Mesenteric fat pad (tissue), 1 donor: ENCODE results near the gene LARGE1. TPM values are rescaled to one million over a fixed set of nuclear protein-coding genes. Genes with fewer than 3 reads are reported as not detected.

Experiments
- DNase-seq: peaks from one replicate; pipeline ENCODE4 v3.0.0-alpha.2; 2020; ENCODE audit warnings: low spot score
- total RNA-seq: library from RNA; stranded (reverse); fragmentation: NEBNext Ultra II Directional; extraction: Animal tissue kit (Norgen Biotek cat#: 25700); gene quantifications from one replicate; pipeline ENCODE4 v1.2.1, GENCODE V29; 2021
- donor health status: DM: yes; HTN: yes; CAD: no.

The LARGE1 gene
- total RNA-seq, 1 donor from 2014 or later = 26.2 TPM

- no peak for DNase-seq
These were observed 390.7 kb downstream of the LARGE1 start for GRCh38 chr22:33529424-33530113.

- no peak for DNase-seq
These were observed 392.1 kb downstream of the LARGE1 start for GRCh38 chr22:33528183-33528582.

- DNase-seq = no peak
These were observed 393.7 kb downstream of the LARGE1 start for GRCh38 chr22:33526434-33527107.

GRCh38 chr22:33524511-33525260, 395.6 kb downstream of the LARGE1 start:
- no peak for DNase-seq

GRCh38 chr22:33521879-33522665, 398.2 kb downstream of the LARGE1 start:
- DNase-seq = no peak

GRCh38 chr22:33520904-33521780, 399.1 kb downstream of the LARGE1 start:
- no peak for DNase-seq

- no peak for DNase-seq
These were observed 400.0 kb downstream of the LARGE1 start for GRCh38 chr22:33519974-33520903.

- no peak for DNase-seq
These were observed 401.0 kb downstream of the LARGE1 start for GRCh38 chr22:33519071-33519973.

- no peak for DNase-seq
These were observed 401.9 kb downstream of the LARGE1 start for GRCh38 chr22:33518405-33518804.

GRCh38 chr22:33515795-33516194, 404.5 kb downstream of the LARGE1 start:
- no peak for DNase-seq

GRCh38 chr22:33513388-33514338, 406.6 kb downstream of the LARGE1 start:
- no peak for DNase-seq

GRCh38 chr22:33512908-33513307, 407.4 kb downstream of the LARGE1 start:
- DNase-seq = no peak

GRCh38 chr22:33510429-33510904, 409.8 kb downstream of the LARGE1 start:
- no peak for DNase-seq

GRCh38 chr22:33504941-33505625, 415.2 kb downstream of the LARGE1 start:
- no peak for DNase-seq

- no peak for DNase-seq
These were observed 424.2 kb downstream of the LARGE1 start for GRCh38 chr22:33496112-33496511.

- DNase-seq = no peak
These were observed 426.6 kb downstream of the LARGE1 start for GRCh38 chr22:33493476-33494205.
